IMR-90 (cell line): Measurements from ENCODE around the gene GIMD1. TPM values are rescaled to one million over a fixed set of nuclear protein-coding genes. Genes with fewer than 3 reads are reported as not detected.

ENCODE experiments used
- ATAC-seq: fragments of 200-7000 bp; cut with Tn5 transposase; 2 replicates; pipeline ENCODE4 v1.9.1; 2020; ENCODE audit warnings: low read depth, mild to moderate bottlenecking, moderate library complexity
- BruUV-seq: library from RNA; stranded (reverse); fragments of 400-500 nt; replicated peaks from 2 replicates; lab custom pipeline; 2021; lab: Mats Ljungman, UMichigan
- CTCF ChIA-PET: fragments of 300-600 bp; formaldehyde crosslinking; extraction: SDS; loops from one replicate; lab custom pipeline; 2021; ENCODE audit warnings: antibody characterized with exemption; lab: Yijun Ruan, JAX
- POLR2A ChIA-PET: fragments of 300-600 bp; sonication (Branson Sonifier 250); formaldehyde crosslinking; loops from one replicate; lab custom pipeline; 2022; ENCODE audit warnings: antibody characterized with exemption; ENCODE audit not compliant: unreplicated experiment; lab: Charles Lee
- DNase-seq: peaks from one replicate; pipeline ENCODE4 v3.0.0; 2013
- H2AFZ ChIP-seq: replicated peaks from 2 replicates; pipeline ENCODE3; 2013; ENCODE audit warnings: low read length, mild to moderate bottlenecking; ENCODE audit not compliant: poor library complexity
- H2AK5ac ChIP-seq: 2 replicates; pipeline ENCODE4 v1.6.1; 2013; ENCODE audit warnings: low read depth, low read length, inconsistent platforms
- H2AK9ac ChIP-seq: replicated peaks from 2 replicates; pipeline ENCODE3; 2013; ENCODE audit warnings: mild to moderate bottlenecking, low read depth, low read length, moderate library complexity; ENCODE audit not compliant: poor library complexity
- H2BK120ac ChIP-seq: 2 replicates; pipeline ENCODE4 v1.6.1; 2013; ENCODE audit warnings: low read depth, low read length, inconsistent platforms
- H2BK15ac ChIP-seq: 3 replicates; pipeline ENCODE4 v1.6.1; 2013; ENCODE audit warnings: low read depth, low read length, inconsistent platforms
- H2BK20ac ChIP-seq: 2 replicates; pipeline ENCODE4 v1.6.1; 2013; ENCODE audit warnings: low read depth, mild to moderate bottlenecking, inconsistent platforms, low read length, moderate library complexity
- H2BK5ac ChIP-seq: 2 replicates; pipeline ENCODE4 v1.6.1; 2013; ENCODE audit warnings: mild to moderate bottlenecking, low read depth, low read length, inconsistent platforms; ENCODE audit not compliant: poor library complexity, severe bottlenecking
- H3K14ac ChIP-seq: replicated peaks from 2 replicates; pipeline ENCODE4 v1.6.1; 2013; ENCODE audit warnings: low read depth, low read length, inconsistent platforms
- H3K18ac ChIP-seq: 2 replicates; pipeline ENCODE4 v1.6.1; 2013; ENCODE audit warnings: low read depth, low read length, control low read depth
- H3K23ac ChIP-seq: 2 replicates; pipeline ENCODE4 v1.6.1; 2013; ENCODE audit warnings: low read depth, low read length, inconsistent platforms
- H3K27ac ChIP-seq: 2 replicates; pipeline ENCODE4 v1.5.1; 2013; ENCODE audit warnings: mild to moderate bottlenecking, control low read depth, low read length; ENCODE audit not compliant: insufficient read depth
- H3K27me3 ChIP-seq: 2 replicates; pipeline ENCODE4 v1.6.1; 2013; ENCODE audit warnings: low read length; ENCODE audit not compliant: control insufficient read depth, insufficient read depth
- H3K36me3 ChIP-seq: 2 replicates; pipeline ENCODE4 v1.6.1; 2013; ENCODE audit warnings: low read length, mixed read lengths; ENCODE audit not compliant: control insufficient read depth, insufficient read depth
- H3K4ac ChIP-seq: 2 replicates; pipeline ENCODE4 v1.6.1; 2013; ENCODE audit warnings: low read depth, low read length, inconsistent platforms
- H3K4me1 ChIP-seq: 2 replicates; pipeline ENCODE4 v1.6.1; 2013; ENCODE audit warnings: low read length, mixed read lengths; ENCODE audit not compliant: control insufficient read depth, insufficient read depth
- H3K4me2 ChIP-seq: 2 replicates; pipeline ENCODE4 v1.6.1; 2013; ENCODE audit warnings: low read depth, mild to moderate bottlenecking, control low read depth, low read length, moderate library complexity
- H3K4me3 ChIP-seq: 2 replicates; pipeline ENCODE4 v1.5.1; 2013; ENCODE audit warnings: low read depth, mild to moderate bottlenecking, control low read depth, low read length, moderate library complexity; ENCODE audit not compliant: insufficient read depth
- H3K56ac ChIP-seq: 2 replicates; pipeline ENCODE4 v1.6.1; 2013; ENCODE audit warnings: low read length, inconsistent platforms; ENCODE audit not compliant: insufficient read depth; ENCODE audit errors: extremely low read depth
- H3K79me1 ChIP-seq, 2 experiments: 2 replicates each; pipeline ENCODE4 v1.6.1; 2013; ENCODE audit warnings: low read length in 2 of 2, inconsistent platforms in 1 of 2, low read depth in 1 of 2
- H3K9ac ChIP-seq: 2 replicates; pipeline ENCODE4 v1.6.1; 2013; ENCODE audit warnings: low read depth, low read length, control low read depth
- H3K9me1 ChIP-seq: 2 replicates; pipeline ENCODE4 v1.6.1; 2013; ENCODE audit warnings: low read length, inconsistent platforms; ENCODE audit not compliant: insufficient read depth
- H3K9me3 ChIP-seq: 2 replicates; pipeline ENCODE4 v1.6.1; 2013; ENCODE audit warnings: low read length; ENCODE audit not compliant: control insufficient read depth, insufficient read depth
- H4K20me1 ChIP-seq: 2 replicates; pipeline ENCODE4 v1.6.1; 2013; ENCODE audit warnings: low read length, inconsistent platforms; ENCODE audit not compliant: insufficient read depth
- H4K5ac ChIP-seq: 2 replicates; pipeline ENCODE4 v1.6.1; 2013; ENCODE audit warnings: mild to moderate bottlenecking, low read depth, low read length, control low read depth
- H4K8ac ChIP-seq, 2 experiments: 2 replicates each; pipeline ENCODE4 v1.6.1; 2013; ENCODE audit warnings: low read depth in 2 of 2, low read length in 2 of 2, control low read depth in 1 of 2, inconsistent platforms in 1 of 2
- H4K91ac ChIP-seq: 2 replicates; pipeline ENCODE4 v1.6.1; 2013; ENCODE audit warnings: low read depth, low read length, inconsistent platforms; ENCODE audit not compliant: insufficient read depth
- CEBPB ChIP-seq: IDR thresholded peaks from 2 replicates; pipeline ENCODE4 v1.6.1; 2012; ENCODE audit warnings: low read depth, low read length, improper control_type of control experiment
- POLR2A ChIP-seq: IDR thresholded peaks from 2 replicates; pipeline ENCODE4 v1.6.1; 2012; ENCODE audit warnings: mild to moderate bottlenecking, low read depth, low read length
- WGBS, 2 experiments: methylation state at CpG; one replicate each; pipeline versions ENCODE4 v1.1.5 to v1.1.7; 2013; ENCODE audit warnings: missing lambda C conversion rate in 2 of 2; ENCODE audit not compliant: insufficient read length in 1 of 2; ENCODE audit errors: extremely low coverage in 2 of 2; 5-methylcytosine and 5-hydroxymethylcytosine counted together
- dilution Hi-C: fragments of 300-500 bp; cut with HindIII; formaldehyde crosslinking; loops from one replicate; pipeline ENCODE4 v1.14.3; 2018; ENCODE audit warnings: low sequenced_read_pairs; ENCODE audit not compliant: unreplicated experiment
- in situ Hi-C: fragments of 300-500 bp; cut with MboI; formaldehyde crosslinking; loops from 3 replicates; pipeline ENCODE4 v1.14.3; 2019; ENCODE audit warnings: low sequenced_read_pairs, inconsistent platforms, mixed read lengths
- intact Hi-C: fragments of 100-400 bp; cut with micrococcal nuclease; formaldehyde crosslinking; loops from 2 replicates; pipeline ENCODE4 v1.10.0; 2022
- polyA plus RNA-seq, 3 experiments: library from polyadenylated mRNA; depleted of rRNA; stranded (reverse); fragments of >200 nt; gene quantifications; 2 replicates each; pipeline ENCODE4 v1.2.3, GENCODE V29; 2012; ENCODE audit warnings: low replicate concordance in 1 of 3
- total RNA-seq: library from RNA; depleted of rRNA; stranded (reverse); fragments of >200 nt; gene quantifications from 2 replicates; pipeline ENCODE4 v1.2.3, GENCODE V29; 2012

The GIMD1 gene
- total and polyA plus RNA-seq, 2 of the 4 experiments (the other 2 are of a cell fraction): 0.07 TPM; not detected in 1

DNA sequence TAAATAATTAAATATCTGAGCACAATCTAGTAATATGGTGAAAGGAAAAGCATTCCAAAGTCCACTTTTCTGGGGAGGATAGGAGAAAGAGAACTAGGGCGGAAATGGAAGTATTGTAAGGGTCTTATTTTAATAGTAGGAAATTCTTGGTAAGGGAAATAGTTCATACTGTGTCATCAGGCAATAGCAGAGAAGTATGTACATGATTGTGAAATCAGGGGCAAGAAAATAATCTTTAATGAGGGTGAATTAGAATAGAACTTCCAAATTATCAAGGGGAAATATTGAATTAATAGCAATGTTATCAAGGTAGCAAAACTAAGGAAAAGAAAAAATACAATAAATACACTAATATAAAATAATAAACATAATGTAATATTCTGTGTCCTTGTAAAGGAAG is 14.8 kb downstream of the GIMD1 start:
- no peak overlapping the region for H3K27ac ChIP-seq
- no peaks in the 10 kb centered on the region for H3K79me1 ChIP-seq
- H2AK9ac ChIP-seq: no peak overlapping the region
- no peak overlapping the region for H4K5ac ChIP-seq
- peaks cover 2% of the 10 kb centered on the region; the same call in 1 of the 2 replicates for H3K36me3 ChIP-seq
- no TSS peak for BruUV-seq
- dilution Hi-C loops (no loop called here), in situ Hi-C loops (no loop called here), intact Hi-C loops (no loop called here)
- POLR2A ChIA-PET: no interaction called here
- WGBS, 2 experiments: 60% methylated on average over 1 of the region's 1 CpG; no CpG with 5 or more reads in 1 of the 2 experiments
- H2BK15ac ChIP-seq: no peak overlapping the region
- TF ChIP-seq CEBPB: peak; percentile 88
- TF ChIP-seq POLR2A: no peak
- no peaks in the 10 kb centered on the region for H4K20me1 ChIP-seq
- no peak overlapping the region for H4K91ac ChIP-seq
- no peak overlapping the region for H3K4me3 ChIP-seq
- no peak overlapping the region for H2AFZ ChIP-seq
- H3K4me2 ChIP-seq: no peak overlapping the region
- no peak overlapping the region for H2BK5ac ChIP-seq
- H3K14ac ChIP-seq: no peak overlapping the region
- no peak overlapping the region for H3K9ac ChIP-seq
- H2BK120ac ChIP-seq: no peak overlapping the region
- CTCF ChIA-PET: no interaction called here
- no peaks in the 10 kb centered on the region for H3K9me3 ChIP-seq
- H3K23ac ChIP-seq: no peak overlapping the region
- no peaks in the 10 kb centered on the region for H3K27me3 ChIP-seq
- no peak overlapping the region for H3K56ac ChIP-seq
- no peak overlapping the region for H2AK5ac ChIP-seq
- ATAC-seq: 0 out of 2 replicates have a peak, but pooled peaks have one; percentile 27
- H2BK20ac ChIP-seq: no peak overlapping the region
- H4K8ac ChIP-seq: no peak overlapping the region
- no peaks in the 10 kb centered on the region for H3K9me1 ChIP-seq
- H3K4ac ChIP-seq: no peak overlapping the region
- no peaks in the 10 kb centered on the region for H3K4me1 ChIP-seq
- peak; percentile 9 for DNase-seq
- H3K18ac ChIP-seq: no peak overlapping the region
